Stimulated activated naive CD8-positive, alpha-beta T cell treated with anti-CD3 and anti-CD28 coated beads, Interleukin-15, Interleukin-2, amounts not matched to agents 100 U/mL and 50 U/mL, for 24 hours (primary cell): ENCODE measurements around the gene CNTFR.

Source experiments
- ATAC-seq: fragments of 150-1000 bp; cut with Tn5 transposase; one replicate; pipeline ENCODE4 v1.10.0; 2021
- DNase-seq: peaks from one replicate; pipeline ENCODE4 v3.0.0; 2021

The CNTFR gene

DNA sequence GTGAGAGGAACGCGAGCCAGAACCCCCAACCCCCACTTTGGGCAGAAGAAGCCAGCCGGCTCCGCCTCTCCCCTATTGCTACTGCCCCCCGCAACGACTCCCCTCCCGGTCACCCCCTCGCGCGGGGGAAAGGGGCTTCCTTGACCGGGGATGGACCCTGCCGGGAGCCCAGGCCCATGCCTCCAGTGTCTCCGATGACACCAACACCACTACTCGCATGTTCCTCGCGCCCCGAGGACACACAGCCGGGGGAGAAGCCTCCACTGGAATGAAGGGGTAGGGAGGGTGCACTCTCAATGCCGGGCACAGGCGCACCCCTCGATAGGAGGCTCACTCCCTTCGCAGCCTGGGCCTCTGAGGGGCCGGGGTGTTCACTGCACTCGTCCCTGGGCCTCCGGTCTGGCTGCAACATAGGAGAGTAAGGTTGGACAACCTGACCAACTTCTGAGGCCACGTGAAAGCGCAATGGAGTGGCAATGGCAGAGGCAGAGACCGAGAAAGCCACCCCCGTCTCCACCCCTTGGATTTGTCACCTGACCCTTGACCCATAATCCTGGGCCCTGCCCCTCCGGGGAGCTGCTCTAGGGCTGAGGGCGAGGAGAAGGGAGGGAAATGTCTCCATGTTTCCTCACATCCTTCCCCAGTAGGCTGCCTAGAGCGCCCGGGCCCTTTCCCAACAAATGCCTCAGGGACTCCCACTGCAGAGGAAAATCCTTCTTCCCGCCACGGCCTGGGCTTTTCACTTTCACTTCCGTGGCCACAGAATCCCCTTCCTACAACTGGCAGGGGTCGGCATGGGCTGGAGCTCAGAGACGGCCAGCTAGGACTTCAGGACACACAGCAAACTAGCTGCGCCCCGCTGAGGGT lies 1.1 kb upstream of the CNTFR start:
- ATAC-seq (no peak), DNase-seq (no peak)

- DNase-seq (no peak), ATAC-seq (no peak)
These were observed 571 bp downstream of the CNTFR start for GRCh38 chr9:34588671-34589635.

DNA sequence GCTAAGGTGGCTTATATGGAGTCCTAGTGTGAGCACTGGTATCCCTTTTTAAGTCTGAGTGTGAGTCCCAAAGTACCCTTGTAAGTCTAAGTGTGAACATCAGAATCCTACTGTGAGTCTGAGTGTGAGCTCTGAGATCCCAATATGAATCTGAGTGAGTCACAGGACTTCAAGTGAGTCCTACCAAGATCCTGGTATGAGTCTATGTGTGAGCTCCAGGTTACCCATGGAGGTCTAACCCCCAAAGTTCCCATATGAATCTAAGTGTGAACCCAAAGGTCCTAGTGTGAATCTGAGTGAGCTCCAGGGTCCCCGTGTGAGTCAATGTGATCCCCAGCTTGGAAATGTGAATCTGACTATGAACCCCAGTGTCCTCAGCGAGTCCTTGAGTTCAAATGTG lies 2.3 kb downstream of the CNTFR start:
- DNase-seq, result no peak
- ATAC-seq, result no peak

GRCh38 chr9:34585946-34586669 lies 3.4 kb downstream of the CNTFR start:
- ATAC-seq (no peak), DNase-seq (no peak)

DNA sequence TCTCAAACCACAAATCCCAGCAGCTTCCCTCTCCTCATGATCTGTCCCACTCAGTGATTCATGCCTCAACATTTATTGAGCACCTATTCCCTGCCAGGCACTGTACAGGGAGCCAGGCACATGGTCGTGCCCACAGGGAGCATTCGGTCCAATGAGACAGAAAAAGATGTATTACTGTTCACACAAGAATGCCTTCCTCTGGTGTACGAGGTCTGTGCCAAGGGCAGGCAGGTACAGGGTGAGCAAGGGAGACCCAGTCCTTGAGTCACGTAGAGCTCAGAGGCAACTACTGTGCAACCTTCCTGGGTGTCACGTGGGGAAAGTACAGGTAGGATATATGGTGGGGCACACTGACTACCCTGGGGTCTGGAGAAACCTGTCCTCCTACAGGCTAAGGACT lies 4.6 kb downstream of the CNTFR start:
- no peak for ATAC-seq
- DNase-seq, result no peak

GRCh38 chr9:34582787-34583186 lies 6.7 kb downstream of the CNTFR start:
- ATAC-seq, result no peak
- no peak for DNase-seq

DNA sequence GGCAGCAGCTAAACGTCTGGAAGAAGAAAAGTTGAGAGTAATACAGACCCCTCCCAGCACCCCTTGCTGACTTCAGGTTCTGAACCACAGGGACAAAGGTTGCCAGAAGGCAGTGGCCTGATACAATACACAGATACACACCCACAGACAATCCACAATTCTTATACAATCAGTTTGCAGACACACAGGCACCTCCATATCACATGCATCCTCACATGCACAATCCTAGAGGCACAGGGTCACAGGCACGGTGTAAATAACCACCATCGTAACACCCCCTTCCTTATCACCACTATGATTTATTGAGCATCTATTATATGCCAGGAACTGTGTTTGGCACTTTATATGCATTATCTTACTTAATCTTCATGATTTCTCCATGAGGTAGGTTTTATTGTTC lies 8.2 kb downstream of the CNTFR start:
- ATAC-seq (no peak), DNase-seq (no peak)

GRCh38 chr9:34580358-34580757 lies 9.2 kb downstream of the CNTFR start:
- DNase-seq, result no peak
- ATAC-seq, result no peak

GRCh38 chr9:34579808-34580163 lies 9.7 kb downstream of the CNTFR start:
- DNase-seq, result no peak
- ATAC-seq, result no peak

DNA sequence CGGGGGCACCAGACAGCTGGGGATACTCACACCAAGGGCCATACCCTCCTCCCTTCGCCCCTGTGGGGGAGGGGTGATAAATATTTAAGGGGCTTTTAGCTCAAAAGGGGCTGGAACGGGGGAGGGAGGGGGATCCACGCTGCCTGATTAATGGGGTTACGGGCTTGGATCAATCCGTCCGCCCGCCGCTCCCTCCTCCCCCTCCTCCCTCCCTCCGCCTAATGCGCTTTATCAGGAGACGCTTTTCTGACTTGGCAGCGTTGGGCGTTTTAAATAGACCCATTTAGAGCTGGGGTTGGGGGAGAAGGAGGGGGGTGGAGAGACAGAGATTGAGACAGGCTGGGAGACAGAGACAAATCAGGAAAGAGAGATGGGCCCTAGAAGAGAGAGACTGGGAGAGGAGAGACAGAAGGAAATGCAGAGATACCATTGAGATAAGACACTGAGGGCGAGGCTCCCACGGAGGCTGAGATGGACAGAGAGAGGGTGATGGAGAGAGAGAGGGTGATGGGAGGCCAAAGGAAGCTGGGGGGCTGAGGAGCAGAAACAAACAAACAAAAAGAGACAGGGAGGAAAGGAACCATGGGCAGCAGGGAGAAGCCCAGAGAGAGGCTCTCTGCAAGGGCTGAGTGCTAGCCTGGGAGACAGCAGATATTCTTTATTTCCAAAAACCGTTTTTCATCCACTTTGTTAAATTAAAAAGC lies 10.3 kb downstream of the CNTFR start:
- no peak for DNase-seq
- ATAC-seq, result no peak

- DNase-seq, result peak; percentile 22
These were observed 11.1 kb downstream of the CNTFR start for GRCh38 chr9:34578241-34579103.

GRCh38 chr9:34577400-34578240 lies 11.9 kb downstream of the CNTFR start:
- ATAC-seq (no peak), DNase-seq (no peak)

More at GRCh38 chr9:34578241-34579103, 11.1 kb downstream of the CNTFR start:
- no peak for ATAC-seq

- no peak for ATAC-seq
- DNase-seq, result no peak
These were observed 12.7 kb downstream of the CNTFR start for GRCh38 chr9:34576597-34577399.

DNA sequence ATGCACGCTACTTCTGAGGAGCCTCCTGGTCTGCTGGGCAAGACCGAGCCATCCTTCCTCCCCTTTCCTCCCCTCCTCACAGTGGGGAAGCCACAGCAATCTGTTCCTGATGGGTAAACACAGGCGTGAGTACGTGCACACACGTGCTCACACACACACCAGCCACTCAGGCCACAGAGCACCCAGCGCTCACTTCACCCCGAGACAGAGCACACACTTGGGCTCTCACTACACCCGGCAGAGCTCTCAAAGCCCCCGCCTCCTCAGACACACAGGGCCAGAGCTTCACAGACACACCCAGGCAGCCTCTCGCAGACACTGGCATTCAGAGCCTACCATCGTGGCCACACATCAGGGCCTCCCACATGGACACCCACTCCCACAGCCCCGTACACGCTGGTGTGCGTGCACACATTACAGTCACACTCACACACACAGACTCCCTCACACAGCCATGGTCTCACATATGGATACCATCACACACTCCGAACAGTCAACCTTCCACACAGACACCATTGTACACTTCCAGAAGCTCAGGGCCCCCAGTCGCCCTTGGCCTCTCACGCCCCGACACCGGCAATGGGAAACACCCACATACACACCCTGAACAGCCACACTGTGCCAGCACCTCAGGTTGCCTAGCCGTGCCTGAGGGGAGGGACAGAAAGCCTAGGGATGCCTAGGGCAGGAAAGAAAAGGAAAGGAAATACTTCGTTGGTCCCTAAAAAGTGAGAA lies 13.5 kb downstream of the CNTFR start:
- ATAC-seq, result no peak
- DNase-seq, result no peak

DNA sequence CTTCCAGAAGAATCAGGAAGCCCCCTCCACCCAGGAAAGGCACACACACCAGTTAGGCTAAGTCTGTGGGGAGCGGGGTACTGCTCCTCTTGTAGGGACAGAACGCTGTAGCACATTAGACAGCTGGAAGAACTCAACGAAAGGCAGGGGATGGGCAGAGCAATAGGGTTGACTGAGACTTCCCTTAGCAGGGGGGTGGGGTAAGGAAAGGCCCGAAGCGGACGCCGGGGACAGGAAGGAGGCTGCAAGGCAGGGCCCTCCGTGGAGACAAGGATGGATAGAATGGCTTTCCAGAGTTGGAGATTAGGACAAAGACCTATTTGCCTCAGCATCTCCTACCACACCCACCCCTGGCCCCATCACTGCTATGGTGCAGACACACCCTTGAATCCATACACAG lies 14.3 kb downstream of the CNTFR start:
- DNase-seq, result no peak
- no peak for ATAC-seq

GRCh38 chr9:34574571-34574970 lies 15.0 kb downstream of the CNTFR start:
- no peak for ATAC-seq
- DNase-seq, result no peak

DNA sequence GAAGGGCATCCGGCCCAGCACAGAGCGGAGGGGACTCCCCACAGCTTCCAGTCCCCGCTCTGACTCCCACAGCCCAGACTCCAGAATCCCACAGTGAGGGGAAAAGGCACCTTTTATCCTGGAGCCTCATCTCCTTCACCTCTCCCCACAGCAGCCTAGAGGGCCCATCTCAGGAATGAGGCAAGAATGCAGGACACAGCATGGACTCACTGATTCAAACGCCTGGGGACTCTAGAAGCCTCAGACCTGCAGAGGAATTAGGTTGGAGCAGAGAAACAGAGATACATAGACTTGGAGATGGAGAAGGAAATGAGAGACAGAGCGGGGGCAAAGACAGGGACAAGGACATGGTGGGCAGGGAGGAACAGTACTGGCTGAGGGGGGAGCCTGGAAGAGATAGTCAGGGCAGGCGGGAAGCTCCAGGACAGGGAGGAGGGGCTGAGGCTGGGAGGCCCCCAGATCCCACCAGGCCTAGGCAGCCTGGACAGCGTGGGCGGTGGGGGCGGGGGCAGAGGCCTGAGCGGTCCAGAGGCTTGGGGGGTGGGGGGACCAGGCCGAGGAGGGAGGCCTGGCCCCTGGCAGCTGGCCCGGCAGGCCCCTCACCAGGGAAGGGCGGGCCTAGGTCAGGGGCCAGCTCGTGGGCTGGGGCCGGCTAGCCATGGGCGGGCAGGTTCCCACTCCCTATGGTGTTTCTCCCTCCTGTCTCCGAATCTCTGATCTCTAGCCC lies 15.8 kb downstream of the CNTFR start:
- ATAC-seq, result no peak
- DNase-seq, result no peak

GRCh38 chr9:34572628-34573027 lies 16.9 kb downstream of the CNTFR start:
- ATAC-seq (no peak), DNase-seq (no peak)
